IMR-90 (cell line): ENCODE results near the gene BROX. TPM values are rescaled to one million over a fixed set of nuclear protein-coding genes. Genes with fewer than 3 reads are reported as not detected.

Source experiments
- ATAC-seq: fragments of 200-7000 bp; cut with Tn5 transposase; 2 replicates; pipeline ENCODE4 v1.9.1; 2020; ENCODE audit warnings: low read depth, mild to moderate bottlenecking, moderate library complexity
- BruUV-seq: library from RNA; stranded (reverse); fragments of 400-500 nt; replicated peaks from 2 replicates; lab custom pipeline; 2021; lab: Mats Ljungman, UMichigan
- CTCF ChIA-PET: fragments of 300-600 bp; formaldehyde crosslinking; extraction: SDS; loops from one replicate; lab custom pipeline; 2021; ENCODE audit warnings: antibody characterized with exemption; lab: Yijun Ruan, JAX
- POLR2A ChIA-PET: fragments of 300-600 bp; sonication (Branson Sonifier 250); formaldehyde crosslinking; loops from one replicate; lab custom pipeline; 2022; ENCODE audit warnings: antibody characterized with exemption; ENCODE audit not compliant: unreplicated experiment; lab: Charles Lee
- DNase-seq: peaks from one replicate; pipeline ENCODE4 v3.0.0; 2013
- H2AFZ ChIP-seq: replicated peaks from 2 replicates; pipeline ENCODE3; 2013; ENCODE audit warnings: low read length, mild to moderate bottlenecking; ENCODE audit not compliant: poor library complexity
- H2AK5ac ChIP-seq: 2 replicates; pipeline ENCODE4 v1.6.1; 2013; ENCODE audit warnings: low read depth, low read length, inconsistent platforms
- H2AK9ac ChIP-seq: replicated peaks from 2 replicates; pipeline ENCODE3; 2013; ENCODE audit warnings: mild to moderate bottlenecking, low read depth, low read length, moderate library complexity; ENCODE audit not compliant: poor library complexity
- H2BK120ac ChIP-seq: 2 replicates; pipeline ENCODE4 v1.6.1; 2013; ENCODE audit warnings: low read depth, low read length, inconsistent platforms
- H2BK15ac ChIP-seq: 3 replicates; pipeline ENCODE4 v1.6.1; 2013; ENCODE audit warnings: low read depth, low read length, inconsistent platforms
- H2BK20ac ChIP-seq: 2 replicates; pipeline ENCODE4 v1.6.1; 2013; ENCODE audit warnings: low read depth, mild to moderate bottlenecking, inconsistent platforms, low read length, moderate library complexity
- H2BK5ac ChIP-seq: 2 replicates; pipeline ENCODE4 v1.6.1; 2013; ENCODE audit warnings: mild to moderate bottlenecking, low read depth, low read length, inconsistent platforms; ENCODE audit not compliant: poor library complexity, severe bottlenecking
- H3K14ac ChIP-seq: replicated peaks from 2 replicates; pipeline ENCODE4 v1.6.1; 2013; ENCODE audit warnings: low read depth, low read length, inconsistent platforms
- H3K18ac ChIP-seq: 2 replicates; pipeline ENCODE4 v1.6.1; 2013; ENCODE audit warnings: low read depth, low read length, control low read depth
- H3K23ac ChIP-seq: 2 replicates; pipeline ENCODE4 v1.6.1; 2013; ENCODE audit warnings: low read depth, low read length, inconsistent platforms
- H3K27ac ChIP-seq: 2 replicates; pipeline ENCODE4 v1.5.1; 2013; ENCODE audit warnings: mild to moderate bottlenecking, control low read depth, low read length; ENCODE audit not compliant: insufficient read depth
- H3K27me3 ChIP-seq: 2 replicates; pipeline ENCODE4 v1.6.1; 2013; ENCODE audit warnings: low read length; ENCODE audit not compliant: control insufficient read depth, insufficient read depth
- H3K36me3 ChIP-seq: 2 replicates; pipeline ENCODE4 v1.6.1; 2013; ENCODE audit warnings: low read length, mixed read lengths; ENCODE audit not compliant: control insufficient read depth, insufficient read depth
- H3K4ac ChIP-seq: 2 replicates; pipeline ENCODE4 v1.6.1; 2013; ENCODE audit warnings: low read depth, low read length, inconsistent platforms
- H3K4me1 ChIP-seq: 2 replicates; pipeline ENCODE4 v1.6.1; 2013; ENCODE audit warnings: low read length, mixed read lengths; ENCODE audit not compliant: control insufficient read depth, insufficient read depth
- H3K4me2 ChIP-seq: 2 replicates; pipeline ENCODE4 v1.6.1; 2013; ENCODE audit warnings: low read depth, mild to moderate bottlenecking, control low read depth, low read length, moderate library complexity
- H3K4me3 ChIP-seq: 2 replicates; pipeline ENCODE4 v1.5.1; 2013; ENCODE audit warnings: low read depth, mild to moderate bottlenecking, control low read depth, low read length, moderate library complexity; ENCODE audit not compliant: insufficient read depth
- H3K56ac ChIP-seq: 2 replicates; pipeline ENCODE4 v1.6.1; 2013; ENCODE audit warnings: low read length, inconsistent platforms; ENCODE audit not compliant: insufficient read depth; ENCODE audit errors: extremely low read depth
- H3K79me1 ChIP-seq, 2 experiments: 2 replicates each; pipeline ENCODE4 v1.6.1; 2013; ENCODE audit warnings: low read length in 2 of 2, inconsistent platforms in 1 of 2, low read depth in 1 of 2
- H3K9ac ChIP-seq: 2 replicates; pipeline ENCODE4 v1.6.1; 2013; ENCODE audit warnings: low read depth, low read length, control low read depth
- H3K9me1 ChIP-seq: 2 replicates; pipeline ENCODE4 v1.6.1; 2013; ENCODE audit warnings: low read length, inconsistent platforms; ENCODE audit not compliant: insufficient read depth
- H3K9me3 ChIP-seq: 2 replicates; pipeline ENCODE4 v1.6.1; 2013; ENCODE audit warnings: low read length; ENCODE audit not compliant: control insufficient read depth, insufficient read depth
- H4K20me1 ChIP-seq: 2 replicates; pipeline ENCODE4 v1.6.1; 2013; ENCODE audit warnings: low read length, inconsistent platforms; ENCODE audit not compliant: insufficient read depth
- H4K5ac ChIP-seq: 2 replicates; pipeline ENCODE4 v1.6.1; 2013; ENCODE audit warnings: mild to moderate bottlenecking, low read depth, low read length, control low read depth
- H4K8ac ChIP-seq, 2 experiments: 2 replicates each; pipeline ENCODE4 v1.6.1; 2013; ENCODE audit warnings: low read depth in 2 of 2, low read length in 2 of 2, control low read depth in 1 of 2, inconsistent platforms in 1 of 2
- H4K91ac ChIP-seq: 2 replicates; pipeline ENCODE4 v1.6.1; 2013; ENCODE audit warnings: low read depth, low read length, inconsistent platforms; ENCODE audit not compliant: insufficient read depth
- CEBPB ChIP-seq: IDR thresholded peaks from 2 replicates; pipeline ENCODE4 v1.6.1; 2012; ENCODE audit warnings: low read depth, low read length, improper control_type of control experiment
- CTCF ChIP-seq: conservative IDR thresholded peaks from 2 replicates; pipeline ENCODE4 v1.5.1; 2012; ENCODE audit warnings: mild to moderate bottlenecking, low read depth, low read length, improper control_type of control experiment
- FOS ChIP-seq: fragments of 150-350 bp; IDR thresholded peaks from 2 replicates; pipeline ENCODE4 v1.6.1; 2016; ENCODE audit warnings: low read depth, low read length
- MAZ ChIP-seq: IDR thresholded peaks from 2 replicates; pipeline ENCODE4 v1.6.1; 2012; ENCODE audit warnings: low read depth, mild to moderate bottlenecking, low read length, improper control_type of control experiment, moderate library complexity, borderline replicate concordance
- MXI1 ChIP-seq: IDR thresholded peaks from 2 replicates; pipeline ENCODE4 v1.6.1; 2012; ENCODE audit warnings: low read depth, mild to moderate bottlenecking, low read length, moderate library complexity, borderline replicate concordance
- NFE2L2 ChIP-seq: fragments of 150-350 bp; IDR thresholded peaks from 2 replicates; pipeline ENCODE4 v1.6.1; 2016; ENCODE audit warnings: low read depth, mild to moderate bottlenecking, low read length
- RCOR1 ChIP-seq: IDR thresholded peaks from 2 replicates; pipeline ENCODE4 v1.6.1; 2012; ENCODE audit warnings: mild to moderate bottlenecking, low read length, improper control_type of control experiment; ENCODE audit not compliant: insufficient replicate concordance
- SMC3 ChIP-seq: fragments of 150-350 bp; IDR thresholded peaks from 2 replicates; pipeline ENCODE4 v1.6.1; 2016; ENCODE audit warnings: low read depth, mild to moderate bottlenecking, antibody characterized with exemption, low read length, moderate library complexity
- dilution Hi-C: fragments of 300-500 bp; cut with HindIII; formaldehyde crosslinking; loops from one replicate; pipeline ENCODE4 v1.14.3; 2018; ENCODE audit warnings: low sequenced_read_pairs; ENCODE audit not compliant: unreplicated experiment
- in situ Hi-C: fragments of 300-500 bp; cut with MboI; formaldehyde crosslinking; loops from 3 replicates; pipeline ENCODE4 v1.14.3; 2019; ENCODE audit warnings: low sequenced_read_pairs, inconsistent platforms, mixed read lengths
- intact Hi-C: fragments of 100-400 bp; cut with micrococcal nuclease; formaldehyde crosslinking; loops from 2 replicates; pipeline ENCODE4 v1.10.0; 2022
- polyA plus RNA-seq, 3 experiments: library from polyadenylated mRNA; depleted of rRNA; stranded (reverse); fragments of >200 nt; gene quantifications; 2 replicates each; pipeline ENCODE4 v1.2.3, GENCODE V29; 2012; ENCODE audit warnings: low replicate concordance in 1 of 3
- total RNA-seq: library from RNA; depleted of rRNA; stranded (reverse); fragments of >200 nt; gene quantifications from 2 replicates; pipeline ENCODE4 v1.2.3, GENCODE V29; 2012
- TF ChIP-seq, protein P1 (sequence below): fragments of 150-350 bp; IDR thresholded peaks from 2 replicates; pipeline ENCODE4 v1.6.1; 2016; ENCODE audit warnings: low read depth, mild to moderate bottlenecking, low read length, moderate library complexity, borderline replicate concordance

The BROX gene
- total and polyA plus RNA-seq, 2 of the 4 experiments (the other 2 are of a cell fraction): 6.8 to 43.4 TPM

- CTCF ChIA-PET: no interaction called here
- H3K79me1 ChIP-seq: no peaks in the 10 kb centered on the region
- no peaks in the 10 kb centered on the region; the same call in 1 of the 2 replicates for H3K9me1 ChIP-seq
- no peak overlapping the region for H2BK15ac ChIP-seq
- no peak overlapping the region for H2AK5ac ChIP-seq
- H3K56ac ChIP-seq: no peak overlapping the region
- no peak for DNase-seq
- intact Hi-C loops (no loop called here), in situ Hi-C loops (no loop called here), dilution Hi-C loops (loop anchor here (25.0 kb wide), 1 partner anchor 304 kb away; no protein-coding TSS in a partner anchor)
- H3K18ac ChIP-seq: no peak overlapping the region
- H2BK20ac ChIP-seq: no peak overlapping the region
- H3K27me3 ChIP-seq: peaks cover 20% of the 10 kb centered on the region
- no peak overlapping the region for H2BK5ac ChIP-seq
- no peak overlapping the region for H2AFZ ChIP-seq
- H2AK9ac ChIP-seq: no peak overlapping the region
- no peak overlapping the region for H2BK120ac ChIP-seq
- H4K20me1 ChIP-seq: no peaks in the 10 kb centered on the region
- H3K23ac ChIP-seq: no peak overlapping the region
- H4K8ac ChIP-seq: no peak overlapping the region
- POLR2A ChIA-PET: no interaction called here
- no peaks in the 10 kb centered on the region for H3K4me1 ChIP-seq
- H4K91ac ChIP-seq: no peak overlapping the region
- no peaks in the 10 kb centered on the region for H3K9me3 ChIP-seq
- H4K5ac ChIP-seq: no peak overlapping the region
- no peak overlapping the region for H3K4me3 ChIP-seq
- H3K14ac ChIP-seq: no peak overlapping the region
- H3K9ac ChIP-seq: no peak overlapping the region
- no peak overlapping the region for H3K4ac ChIP-seq
- no peak for ATAC-seq
- no TSS peak for BruUV-seq
- H3K4me2 ChIP-seq: no peak overlapping the region
- H3K36me3 ChIP-seq: no peaks in the 10 kb centered on the region
- no peak overlapping the region for H3K27ac ChIP-seq
- TF ChIP-seq MAZ (no peak), MXI1 (no peak), RCOR1 (no peak), SMC3 (no peak), CEBPB (no peak), CTCF (no peak), NFE2L2 (no peak), FOS (no peak)
- TF ChIP-seq, protein P1, sequence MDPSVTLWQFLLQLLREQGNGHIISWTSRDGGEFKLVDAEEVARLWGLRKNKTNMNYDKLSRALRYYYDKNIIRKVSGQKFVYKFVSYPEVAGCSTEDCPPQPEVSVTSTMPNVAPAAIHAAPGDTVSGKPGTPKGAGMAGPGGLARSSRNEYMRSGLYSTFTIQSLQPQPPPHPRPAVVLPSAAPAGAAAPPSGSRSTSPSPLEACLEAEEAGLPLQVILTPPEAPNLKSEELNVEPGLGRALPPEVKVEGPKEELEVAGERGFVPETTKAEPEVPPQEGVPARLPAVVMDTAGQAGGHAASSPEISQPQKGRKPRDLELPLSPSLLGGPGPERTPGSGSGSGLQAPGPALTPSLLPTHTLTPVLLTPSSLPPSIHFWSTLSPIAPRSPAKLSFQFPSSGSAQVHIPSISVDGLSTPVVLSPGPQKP: no peak
Measured at GRCh38 chr1:222783051-222783450, 70.7 kb downstream of the BROX start.
